HG02678 (cell line): ENCODE data around the gene SCRG1.

Experiments used
- ATAC-seq: cut with Tn5 transposase; IDR thresholded peaks from one replicate; pipeline ENCODE4 v1.9.1; 2021; ENCODE audit warnings: mild to moderate bottlenecking, moderate library complexity; ENCODE audit not compliant: unreplicated experiment

SCRG1 gene

GRCh38 chr4:173411106-173411693, 12.3 kb upstream of the SCRG1 start:
- no peak for ATAC-seq

DNA sequence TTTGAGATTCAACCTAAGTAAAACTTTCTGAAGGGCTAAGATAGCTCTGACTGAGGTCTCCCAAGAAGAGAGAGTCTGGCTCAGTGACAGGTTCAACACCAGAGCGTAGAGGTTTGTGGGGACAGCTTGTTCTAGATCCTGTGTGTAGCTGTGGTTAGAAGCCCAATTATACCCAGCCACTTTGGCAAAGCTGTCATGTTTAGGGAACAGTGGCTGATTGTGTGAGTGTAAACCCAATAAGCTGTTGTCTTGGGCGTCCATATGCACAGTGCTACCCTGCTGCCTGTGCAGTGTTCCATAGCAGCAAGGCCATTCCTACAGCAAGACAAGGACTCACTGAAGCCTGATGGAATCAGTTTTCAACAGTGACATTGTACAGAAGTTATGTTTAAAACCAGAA, 11.2 kb upstream of the SCRG1 start:
- no peak for ATAC-seq

- peak; percentile 60 for ATAC-seq
These were observed 7.1 kb upstream of the SCRG1 start for GRCh38 chr4:173405840-173406606.

DNA sequence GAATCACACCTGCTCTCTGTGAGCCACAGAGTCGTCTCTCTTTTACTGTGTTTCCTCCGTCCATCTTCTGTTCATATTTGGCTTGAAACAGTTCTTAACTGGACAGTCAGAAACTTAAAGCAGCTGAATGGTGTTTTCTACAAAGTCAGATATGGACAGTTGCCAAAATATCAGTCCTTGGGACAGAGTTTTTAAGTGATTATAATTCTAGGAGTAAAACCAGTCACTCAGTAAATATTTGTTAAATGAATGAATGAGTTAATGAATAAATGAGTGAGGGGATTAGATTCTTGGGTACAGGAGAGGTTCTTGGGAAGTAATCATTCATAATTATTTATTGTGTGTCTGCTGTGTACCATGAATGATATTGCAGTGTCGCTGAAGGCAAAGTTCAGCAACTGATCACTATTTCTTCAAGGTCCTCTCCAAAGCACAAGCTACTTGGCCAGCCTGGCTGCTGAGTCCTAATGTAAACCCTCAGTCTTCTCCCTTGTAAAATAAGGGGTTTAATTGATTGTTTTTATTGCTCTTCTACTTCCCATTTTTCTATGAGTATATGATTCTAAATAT, 5.5 kb upstream of the SCRG1 start:
- no peak for ATAC-seq

GRCh38 chr4:173403051-173403450, 4.1 kb upstream of the SCRG1 start:
- no peak for ATAC-seq

DNA sequence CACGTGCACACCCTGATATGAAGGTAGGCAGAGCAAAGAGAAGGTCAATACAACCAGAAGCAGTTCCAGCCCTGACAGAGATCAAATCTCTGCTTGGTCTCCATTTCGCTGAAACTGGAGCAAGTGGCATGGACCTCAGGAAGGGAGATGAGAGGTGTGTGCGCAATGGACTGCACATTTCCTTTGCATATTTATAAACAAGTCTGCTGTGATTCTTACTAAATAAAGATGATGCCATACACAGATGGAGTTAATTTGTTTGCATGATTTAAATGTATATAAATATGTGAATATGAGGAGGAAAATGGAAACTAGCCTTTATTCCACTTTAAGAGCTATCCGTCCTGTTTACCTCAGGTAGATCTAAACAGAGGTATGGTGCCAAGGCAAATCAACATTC, 2.1 kb upstream of the SCRG1 start:
- ATAC-seq, result no peak

DNA sequence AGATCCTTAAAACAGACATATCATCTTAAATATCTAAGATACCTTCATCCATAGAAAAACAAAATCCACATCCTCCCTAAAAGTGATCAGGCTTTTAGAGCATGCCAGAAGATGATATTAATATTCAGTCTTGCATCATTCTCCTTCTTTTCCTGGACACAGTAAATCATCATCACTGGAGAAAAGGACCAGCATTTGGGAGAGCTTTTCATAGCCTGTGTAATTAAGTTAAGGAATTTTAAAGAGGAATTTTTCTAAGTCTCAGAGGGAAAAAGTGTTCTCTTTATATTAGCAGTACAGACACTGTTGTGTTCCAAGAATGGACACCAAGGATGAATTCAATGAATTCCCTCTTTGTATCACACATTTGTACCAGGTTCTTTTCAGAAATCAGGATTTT, 696 bp downstream of the SCRG1 start:
- ATAC-seq, result no peak

GRCh38 chr4:173397604-173398003, 1.3 kb downstream of the SCRG1 start:
- no peak for ATAC-seq

GRCh38 chr4:173391701-173392100, 7.2 kb downstream of the SCRG1 start:
- ATAC-seq, result no peak

DNA sequence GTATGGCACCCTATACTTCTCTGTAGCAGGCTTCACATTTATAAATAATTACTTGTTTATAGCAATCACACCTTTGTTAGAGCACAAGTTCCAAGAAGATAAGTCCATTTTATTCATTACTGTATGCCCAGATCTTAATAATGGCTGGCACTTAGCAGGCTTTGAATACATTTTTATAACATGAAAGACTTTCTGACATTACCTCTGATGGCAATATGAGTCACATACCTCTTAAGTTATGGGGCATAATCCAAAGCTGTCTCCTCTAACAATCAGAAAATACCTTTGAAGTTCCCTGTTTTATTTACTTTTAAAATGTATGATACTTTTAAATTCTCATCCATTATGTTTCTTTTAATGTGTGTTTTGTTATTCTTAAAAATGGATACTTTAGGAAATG, 12.2 kb downstream of the SCRG1 start:
- no peak for ATAC-seq

GRCh38 chr4:173382349-173382748, 16.6 kb downstream of the SCRG1 start:
- ATAC-seq, result no peak

DNA sequence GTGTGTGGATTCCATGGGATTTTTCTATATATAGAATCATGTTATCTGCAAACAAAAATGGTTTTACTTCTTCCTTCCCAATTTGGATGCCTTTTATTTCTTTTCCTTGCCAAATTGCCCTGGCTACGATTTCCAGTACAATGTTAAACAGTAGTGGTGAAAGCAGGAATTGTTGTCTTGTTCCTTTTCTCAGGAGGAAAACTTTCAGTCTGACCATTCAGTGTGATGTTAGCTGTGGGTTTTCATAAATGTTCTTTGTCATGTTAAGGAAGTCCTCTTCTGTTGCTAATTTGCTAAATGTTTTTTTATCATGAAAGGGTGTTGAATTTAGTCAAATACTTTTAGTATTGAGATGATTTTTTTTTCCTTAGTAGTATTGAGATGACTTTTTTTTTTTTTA, 17.3 kb downstream of the SCRG1 start:
- no peak for ATAC-seq

DNA sequence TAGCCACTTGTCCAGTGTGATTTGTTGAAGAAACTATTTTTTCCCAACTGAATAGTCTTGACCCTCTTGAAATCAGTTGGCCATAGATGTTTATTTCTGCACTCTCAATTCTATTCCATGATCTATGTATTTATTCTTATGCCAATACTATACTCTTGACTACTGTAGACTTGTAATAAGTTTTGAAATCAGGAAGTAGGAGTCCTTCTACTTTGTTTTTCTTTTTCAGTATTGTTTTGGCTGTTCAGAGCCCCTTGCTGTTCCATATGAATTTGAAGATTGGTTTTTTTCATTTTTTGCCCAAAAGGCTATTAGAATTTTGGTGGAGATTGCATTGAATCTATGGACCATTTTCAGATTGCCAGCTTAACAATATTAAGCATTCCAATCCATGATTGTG, 17.9 kb downstream of the SCRG1 start:
- no peak for ATAC-seq

DNA sequence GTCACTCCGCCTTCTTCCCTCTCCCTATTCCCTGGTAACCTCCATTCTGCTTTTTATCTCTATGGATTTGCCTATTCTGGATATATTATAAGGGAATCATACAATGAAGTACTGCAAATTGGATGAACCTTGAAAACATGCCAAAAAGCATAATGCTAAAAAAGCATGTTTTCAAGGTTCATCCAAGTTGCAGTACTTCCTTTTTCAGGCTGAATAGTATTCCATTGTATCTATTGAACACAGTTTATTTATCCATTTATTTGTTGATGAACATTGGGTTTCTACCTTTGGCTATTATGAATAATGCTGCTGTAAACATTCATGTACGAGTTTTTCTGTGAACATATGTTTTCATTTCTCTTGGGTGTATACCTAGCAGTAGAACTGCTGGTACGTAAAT, 19.0 kb downstream of the SCRG1 start:
- ATAC-seq, result no peak

- ATAC-seq, result no peak
These were observed 24.3 kb downstream of the SCRG1 start for GRCh38 chr4:173374588-173374987.

- ATAC-seq, result peak; percentile 22
These were observed 27.4 kb downstream of the SCRG1 start for GRCh38 chr4:173371292-173372192.

DNA sequence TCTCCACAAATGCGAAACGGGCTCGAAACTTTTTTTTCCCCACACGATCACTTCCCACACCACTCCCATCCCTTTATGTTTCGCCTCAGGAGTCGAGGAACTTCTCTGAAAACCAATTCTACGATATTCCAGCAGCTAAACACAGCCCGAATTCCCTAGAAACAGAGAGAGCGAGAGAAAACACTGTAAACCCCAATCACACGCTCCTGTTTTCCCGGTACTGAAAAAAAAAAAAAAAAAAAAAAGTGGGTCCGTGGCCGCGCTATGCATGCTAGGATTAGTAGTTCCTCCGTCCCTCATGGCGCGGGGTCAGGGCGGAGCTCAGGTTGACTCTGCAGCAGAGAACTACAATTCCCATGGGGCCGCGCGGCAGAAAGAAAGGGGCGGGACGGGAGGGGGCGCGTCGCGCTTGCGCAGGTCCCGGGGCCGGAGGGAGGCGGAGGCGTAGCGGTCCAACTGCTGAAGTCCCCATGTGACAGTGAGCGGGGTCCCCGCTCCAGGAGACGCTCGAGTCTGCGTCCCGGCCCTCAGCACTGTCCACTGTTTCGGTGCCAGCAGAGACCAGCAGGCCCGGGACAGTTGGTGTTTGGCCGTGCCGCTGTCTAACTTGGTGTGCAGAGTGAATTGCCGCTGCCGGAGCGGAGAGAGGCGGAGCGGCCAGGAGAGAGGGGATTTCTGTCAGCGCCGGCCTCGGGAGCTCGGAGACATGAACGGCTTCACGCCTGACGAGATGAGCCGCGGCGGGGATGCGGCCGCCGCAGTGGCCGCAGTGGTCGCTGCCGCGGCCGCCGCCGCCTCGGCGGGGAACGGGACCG, 28.2 kb downstream of the SCRG1 start, which contains the start of gene SAP30:
TSS of gene SAP30 (plus strand) at position 478 of the 815 bp plus-strand sequence. CDS start at position 707, 229 bp downstream.
- ATAC-seq, result peak; percentile 63

- peak; percentile 2 for ATAC-seq
These were observed 28.8 kb downstream of the SCRG1 start for GRCh38 chr4:173370130-173370476.

DNA sequence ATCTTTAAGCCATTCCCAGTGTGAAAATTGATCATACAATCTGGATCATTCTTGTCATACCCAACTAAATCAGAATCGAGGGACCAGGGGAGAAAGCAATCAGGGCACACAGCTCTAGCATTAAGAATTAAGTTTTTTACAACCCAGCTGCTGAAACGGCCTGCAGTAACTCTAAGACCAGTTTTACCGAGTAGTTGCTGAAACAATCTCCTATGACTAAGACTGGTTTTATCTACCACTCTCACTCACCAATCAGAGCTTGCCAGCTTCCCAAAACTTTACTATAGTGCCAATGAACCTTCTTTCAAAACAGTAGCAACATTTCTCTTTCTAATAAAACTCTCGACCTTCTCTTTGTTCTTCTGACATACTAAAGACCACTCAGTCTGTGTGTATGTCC, 31.0 kb downstream of the SCRG1 start:
- no peak for ATAC-seq

GRCh38 chr4:173367285-173367684, 31.6 kb downstream of the SCRG1 start:
- no peak for ATAC-seq
